Thoracic aorta endothelial cell (primary cell): Measurements from ENCODE around the gene IMPDH2. TPM values are rescaled to one million over a fixed set of nuclear protein-coding genes. Genes with fewer than 3 reads are reported as not detected.
A peak's percentile ranks its signal among the peaks of the same experiment; 100 is the strongest.

ENCODE experiments used
- small RNA-seq: library from RNA; depleted of rRNA; stranded (forward); fragments of <200 nt; gene quantifications from one replicate; pipeline ENCODE3, GENCODE V24; 2012
- total RNA-seq: library from RNA; depleted of rRNA; stranded (reverse); fragments of >200 nt; gene quantifications from 2 replicates; pipeline ENCODE4 v1.2.3, GENCODE V29; 2012

IMPDH2 gene
- 270 and 275 TPM in 2 replicates for total RNA-seq

DNA sequence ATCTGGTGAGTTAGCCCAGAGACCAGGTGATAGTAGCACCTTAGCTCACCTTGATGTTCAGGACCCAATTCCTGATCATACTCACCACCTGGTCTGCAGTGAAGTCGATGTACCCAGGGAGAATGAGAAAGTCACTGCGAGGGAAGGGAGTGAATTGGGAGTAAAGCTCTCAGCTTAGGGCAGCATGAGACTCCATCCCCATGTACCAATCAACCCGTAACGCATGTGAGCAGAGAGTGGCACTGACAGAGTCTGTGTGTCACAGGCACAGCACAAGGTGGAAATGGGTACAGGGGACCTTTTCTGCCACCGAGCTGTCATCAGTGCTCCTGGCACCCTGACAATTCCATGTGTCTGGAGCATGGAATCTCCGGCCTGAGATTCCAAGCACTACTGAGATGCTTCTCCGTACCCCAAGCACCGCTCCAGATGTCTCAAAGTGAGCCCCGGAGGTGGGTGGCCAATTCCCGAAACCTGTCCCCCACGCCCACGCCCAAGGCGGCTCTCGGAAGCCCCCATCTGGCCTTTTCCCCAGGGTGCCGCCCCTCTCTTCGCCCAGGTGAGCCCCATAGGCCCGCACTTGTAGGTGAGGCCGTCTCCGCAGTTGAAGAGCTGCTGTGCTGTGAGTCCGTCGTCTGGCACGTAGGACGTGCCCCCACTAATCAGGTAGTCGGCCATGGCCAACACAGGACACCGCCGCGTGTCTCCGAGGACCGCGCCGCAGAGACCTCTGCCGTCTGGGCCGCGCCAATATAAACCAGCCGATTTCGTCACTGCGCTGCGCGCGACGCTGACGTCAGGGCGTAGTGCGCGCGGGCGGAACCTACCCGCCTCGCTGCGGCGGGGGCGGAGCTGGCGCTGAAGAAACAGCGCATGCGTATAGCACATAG is at the start of gene IMPDH2:
IMPDH2 (minus strand) TSS at position 726 of the 890 bp plus-strand sequence; CDS start at position 678, 48 bp downstream.

GRCh38 chr3:49021813-49022687 is 7.1 kb downstream of the IMPDH2 start, which contains the start of gene NDUFAF3:
TSS of gene NDUFAF3 (plus strand) at chr3:49022121. CDS start at chr3:49022145, 24 bp downstream.

GRCh38 chr3:49017971-49018706 is 11.1 kb downstream of the IMPDH2 start, which contains the start of gene DALRD3:
TSS of gene DALRD3 (minus strand) at chr3:49018580. CDS start at chr3:49018564, 16 bp downstream.

DNA sequence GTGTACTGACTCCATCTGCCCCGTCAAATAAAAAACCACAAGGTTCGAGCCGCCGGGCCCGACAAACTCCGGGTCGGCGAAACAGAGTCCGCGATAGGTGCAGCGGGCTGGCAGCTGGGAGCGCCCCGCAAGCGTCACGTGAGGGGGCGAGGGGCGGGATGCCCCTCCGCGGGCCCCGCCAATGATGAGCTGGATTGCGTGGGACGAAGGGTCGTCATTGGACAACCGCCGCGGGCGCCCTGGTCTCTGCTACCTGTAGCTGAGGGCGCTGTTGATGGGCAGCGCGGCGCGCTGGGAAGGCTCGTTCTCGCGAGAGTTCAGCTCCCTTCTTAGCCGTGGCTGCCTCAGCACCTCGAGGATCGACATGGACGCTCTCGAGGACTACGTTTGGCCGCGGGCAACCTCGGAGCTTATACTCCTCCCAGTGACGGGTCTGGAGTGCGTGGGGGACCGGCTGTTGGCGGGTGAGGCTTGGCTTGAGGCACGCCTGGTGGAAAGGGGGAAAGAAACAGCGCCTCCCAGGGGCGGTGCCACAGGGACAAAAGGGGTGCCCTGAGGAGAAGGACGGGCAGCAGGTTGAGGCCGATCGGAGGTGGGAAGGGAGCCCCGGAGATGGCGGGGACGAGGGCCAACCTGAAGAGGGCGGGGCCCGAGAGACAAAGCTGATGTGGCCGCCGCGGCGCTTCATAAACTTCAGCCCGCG is 22.0 kb downstream of the IMPDH2 start, which contains the start of gene WDR6:
WDR6 (plus strand) TSS at position 324 of the 703 bp plus-strand sequence; CDS start at position 365, 41 bp downstream.

DNA sequence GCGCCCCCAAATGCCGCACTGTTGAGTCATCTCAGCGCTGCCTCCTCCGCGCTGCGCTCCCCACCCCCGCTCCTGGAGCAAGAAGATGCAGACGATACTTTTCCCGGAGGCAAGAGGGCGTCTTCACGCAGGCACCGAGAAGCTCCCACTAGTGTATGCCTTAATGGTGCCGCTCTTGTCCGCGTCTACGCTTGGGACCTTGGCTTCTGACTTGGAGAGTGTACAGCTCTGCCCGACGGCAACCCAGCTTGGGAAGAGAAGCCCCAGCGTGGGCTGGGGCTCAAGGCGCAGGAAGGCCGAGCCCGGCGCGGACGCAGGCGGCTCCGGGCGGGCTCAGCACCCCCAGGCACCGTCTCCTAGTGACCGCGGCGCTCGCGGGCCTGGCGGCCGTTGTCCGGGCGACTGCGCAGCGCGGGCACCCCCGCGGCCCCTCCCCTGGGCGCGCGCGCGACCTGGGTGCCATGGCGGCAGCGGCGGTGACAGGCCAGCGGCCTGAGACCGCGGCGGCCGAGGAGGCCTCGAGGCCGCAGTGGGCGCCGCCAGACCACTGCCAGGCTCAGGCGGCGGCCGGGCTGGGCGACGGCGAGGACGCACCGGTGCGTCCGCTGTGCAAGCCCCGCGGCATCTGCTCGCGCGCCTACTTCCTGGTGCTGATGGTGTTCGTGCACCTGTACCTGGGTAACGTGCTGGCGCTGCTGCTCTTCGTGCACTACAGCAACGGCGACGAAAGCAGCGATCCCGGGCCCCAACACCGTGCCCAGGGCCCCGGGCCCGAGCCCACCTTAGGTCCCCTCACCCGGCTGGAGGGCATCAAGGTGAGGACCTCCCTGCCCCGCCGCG is 39.2 kb downstream of the IMPDH2 start, which contains the start of gene P4HTM:
P4HTM (plus strand) TSS at position 446 of the 840 bp plus-strand sequence; CDS start at position 462, 16 bp downstream.

Small RNA genes lying within 50 kb of the gene (small RNA-seq; reads per million reads assigned to genes)
- 23,127 reads per million, percentile 100 among the genes with 10 or more reads in this experiment for gene MIR191
- gene MIR425: 1,599 reads per million, percentile 100 among the genes with 10 or more reads in this experiment

Other genes starting within 250 kb of the IMPDH2 start
- gene PRKAR2A, start 181.5 kb downstream of the IMPDH2 start, total RNA-seq: 89.0 and 89.9 TPM in 2 replicates
- 15.4 and 18.4 TPM in 2 replicates for gene SLC25A20, start 130.5 kb downstream of the IMPDH2 start, total RNA-seq
- gene ARIH2, start 110.6 kb downstream of the IMPDH2 start, total RNA-seq: 66.9 and 69.7 TPM in 2 replicates
- gene P4HTM, start 39.2 kb downstream of the IMPDH2 start, total RNA-seq: 14.3 and 16.8 TPM in 2 replicates
- gene WDR6, start 22.0 kb downstream of the IMPDH2 start, total RNA-seq: 80.6 and 126 TPM in 2 replicates
- 31.0 and 35.0 TPM in 2 replicates for gene DALRD3, start 10.8 kb downstream of the IMPDH2 start, total RNA-seq
- 31.5 and 32.8 TPM in 2 replicates for gene NDUFAF3, start 7.3 kb downstream of the IMPDH2 start, total RNA-seq
- 137 and 168 TPM in 2 replicates for gene QRICH1, start 64.7 kb upstream of the IMPDH2 start, total RNA-seq
- gene QARS1, start 75.4 kb upstream of the IMPDH2 start, total RNA-seq: 312 and 318 TPM in 2 replicates
- 26.2 and 35.1 TPM in 2 replicates for gene USP19, start 91.4 kb upstream of the IMPDH2 start, total RNA-seq
- gene LAMB2, start 103.7 kb upstream of the IMPDH2 start, total RNA-seq: 189 and 254 TPM in 2 replicates
- 18.4 and 22.1 TPM in 2 replicates for gene CCDC71, start 136.9 kb upstream of the IMPDH2 start, total RNA-seq
- 9.7 and 14.0 TPM in 2 replicates for gene KLHDC8B, start 142.2 kb upstream of the IMPDH2 start, total RNA-seq
- gene C3orf62, start 247.8 kb upstream of the IMPDH2 start, total RNA-seq: 1.4 and 2.1 TPM in 2 replicates